Activated B cell treated with CpG ODN at 0.5 μM for 24 hours (primary cell): ENCODE results near the gene CALM3. TPM values are rescaled to one million over a fixed set of nuclear protein-coding genes. Genes with fewer than 3 reads are reported as not detected.
A peak's percentile ranks its signal among the peaks of the same experiment; 100 is the strongest.
"Not testable (repeated sequence)": the region's sequence is repeated elsewhere in the genome, so short reads cannot be mapped to it uniquely, and the experiment has no call there.

Experiments used
- ATAC-seq: fragments of 200-7000 bp; cut with Tn5 transposase; one replicate; pipeline ENCODE4 v1.10.0; 2021; ENCODE audit warnings: low read depth, mild to moderate bottlenecking, moderate library complexity
- CTCF ChIA-PET: fragments of 350-600 bp; sonication (Branson Sonifier 250); formaldehyde crosslinking; loops from one replicate; lab custom pipeline; 2021; ENCODE audit warnings: antibody characterized with exemption; lab: Charles Lee
- POLR2A ChIA-PET: fragments of 350-600 bp; sonication (Branson Sonifier 250); formaldehyde crosslinking; loops from one replicate; lab custom pipeline; 2021; ENCODE audit warnings: antibody characterized with exemption; lab: Charles Lee
- DNase-seq: peaks from one replicate; pipeline ENCODE4 v3.0.0; 2022
- H3K27ac Mint-ChIP-seq: one replicate; pipeline ENCODE4 v1.8.0; 2020; ENCODE audit warnings: mixed read lengths
- H3K27me3 Mint-ChIP-seq: one replicate; pipeline ENCODE4 v1.8.0; 2021; ENCODE audit warnings: mixed read lengths
- H3K36me3 Mint-ChIP-seq: one replicate; pipeline ENCODE4 v1.8.0; 2021; ENCODE audit warnings: low read depth, mixed read lengths
- H3K4me1 Mint-ChIP-seq: one replicate; pipeline ENCODE4 v1.8.0; 2021; ENCODE audit warnings: mixed read lengths
- H3K4me3 Mint-ChIP-seq: one replicate; pipeline ENCODE4 v1.8.0; 2020; ENCODE audit warnings: mild to moderate bottlenecking, mixed read lengths
- H3K9me3 Mint-ChIP-seq: one replicate; pipeline ENCODE4 v1.8.0; 2020; ENCODE audit warnings: mixed read lengths
- intact Hi-C: fragments of 100-400 bp; cut with micrococcal nuclease; formaldehyde crosslinking; loops from one replicate; pipeline ENCODE4 v1.15.1; 2024
- total RNA-seq: library from RNA; stranded (reverse); gene quantifications from 2 replicates; pipeline ENCODE4 v1.2.3, GENCODE V29; 2022
- TF ChIP-seq, protein P1 (sequence below): fragments of 200-600 bp; IDR thresholded peaks from one replicate; pipeline ENCODE4 v1.8.0; 2022; ENCODE audit warnings: antibody characterized with exemption, mild to moderate bottlenecking

The CALM3 gene
- total RNA-seq: 174 and 200 TPM in 2 replicates

DNA sequence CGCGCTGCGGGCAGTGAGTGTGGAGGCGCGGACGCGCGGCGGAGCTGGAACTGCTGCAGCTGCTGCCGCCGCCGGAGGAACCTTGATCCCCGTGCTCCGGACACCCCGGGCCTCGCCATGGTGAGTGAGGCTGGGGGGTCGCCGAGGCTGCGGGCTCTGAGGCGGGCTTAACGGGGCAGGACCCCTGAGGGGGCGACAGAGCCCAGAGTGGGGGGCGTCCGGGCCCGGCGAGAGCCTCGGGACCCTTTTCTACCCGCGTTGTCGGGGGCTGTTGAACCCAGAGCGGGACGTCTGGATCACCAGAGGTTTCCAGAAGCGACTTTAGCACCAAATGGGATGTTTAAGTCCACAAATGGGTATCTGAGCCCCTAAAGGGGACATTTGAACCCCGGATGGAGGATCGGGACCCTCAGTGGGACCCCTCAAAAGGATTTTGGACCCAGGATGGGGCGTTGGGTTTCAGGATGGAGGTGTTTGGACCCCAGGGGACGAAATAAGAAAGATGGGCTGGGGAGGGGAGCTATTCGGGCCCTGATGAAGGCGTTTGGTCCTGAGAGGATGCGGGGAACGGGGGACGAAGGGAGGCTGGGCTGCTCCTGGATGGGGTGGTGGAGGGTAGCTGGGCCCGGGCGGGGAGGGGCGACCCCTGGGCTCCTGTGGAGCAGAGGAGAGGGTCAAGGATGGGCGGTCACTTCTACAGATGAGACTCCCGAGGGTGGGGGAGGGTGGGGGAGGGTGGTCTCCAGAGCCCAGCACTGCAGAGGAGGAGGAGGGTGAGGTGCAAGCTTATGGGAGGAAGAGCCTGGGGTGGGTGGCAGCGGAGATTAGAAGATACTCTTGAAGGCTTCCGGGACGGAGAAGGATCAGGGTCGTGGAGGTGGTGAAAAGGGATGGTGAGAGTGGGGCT, at the start of gene CALM3:
Gene CALM3, plus strand, starts transcription at position 13 of the 907 bp plus-strand sequence. Its CDS starts 105 bp downstream, at position 118.
- no peaks in the 10 kb centered on the region for H3K27me3 Mint-ChIP-seq
- ChIA-PET POLR2A (interaction anchor here (0.6 to 4.3 kb wide), 28 partner anchors 11 to 884 kb away, joined by 3 to 69 read pairs (median 5); partner anchors contain the start of genes DACT3, GNG8, PTGIR and SLC1A5), CTCF (interaction anchor here (1.2 to 5.3 kb wide), 5 partner anchors 10 to 127 kb away, joined by 3 to 33 read pairs (median 7); partner anchors contain the start of gene DACT3)
- H3K4me3 Mint-ChIP-seq: peak within 1 kb of the TSS; percentile 99
- H3K27ac Mint-ChIP-seq: peak within 1 kb of the TSS; percentile 100
- no peak for DNase-seq
- peaks cover 30% of the 10 kb centered on the region for H3K4me1 Mint-ChIP-seq
- intact Hi-C loops: loop anchor here (2.0 kb wide), 5 partner anchors 17 to 447 kb away; partner anchors contain the start of genes AP2S1, ARHGAP35, FKRP and STRN4
- ATAC-seq: no peak
- H3K9me3 Mint-ChIP-seq: peaks cover 7% of the 10 kb centered on the region
- TF ChIP-seq, protein P1, sequence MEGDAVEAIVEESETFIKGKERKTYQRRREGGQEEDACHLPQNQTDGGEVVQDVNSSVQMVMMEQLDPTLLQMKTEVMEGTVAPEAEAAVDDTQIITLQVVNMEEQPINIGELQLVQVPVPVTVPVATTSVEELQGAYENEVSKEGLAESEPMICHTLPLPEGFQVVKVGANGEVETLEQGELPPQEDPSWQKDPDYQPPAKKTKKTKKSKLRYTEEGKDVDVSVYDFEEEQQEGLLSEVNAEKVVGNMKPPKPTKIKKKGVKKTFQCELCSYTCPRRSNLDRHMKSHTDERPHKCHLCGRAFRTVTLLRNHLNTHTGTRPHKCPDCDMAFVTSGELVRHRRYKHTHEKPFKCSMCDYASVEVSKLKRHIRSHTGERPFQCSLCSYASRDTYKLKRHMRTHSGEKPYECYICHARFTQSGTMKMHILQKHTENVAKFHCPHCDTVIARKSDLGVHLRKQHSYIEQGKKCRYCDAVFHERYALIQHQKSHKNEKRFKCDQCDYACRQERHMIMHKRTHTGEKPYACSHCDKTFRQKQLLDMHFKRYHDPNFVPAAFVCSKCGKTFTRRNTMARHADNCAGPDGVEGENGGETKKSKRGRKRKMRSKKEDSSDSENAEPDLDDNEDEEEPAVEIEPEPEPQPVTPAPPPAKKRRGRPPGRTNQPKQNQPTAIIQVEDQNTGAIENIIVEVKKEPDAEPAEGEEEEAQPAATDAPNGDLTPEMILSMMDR: no peak
- H3K36me3 Mint-ChIP-seq: peaks cover 21% of the 10 kb centered on the region

DNA sequence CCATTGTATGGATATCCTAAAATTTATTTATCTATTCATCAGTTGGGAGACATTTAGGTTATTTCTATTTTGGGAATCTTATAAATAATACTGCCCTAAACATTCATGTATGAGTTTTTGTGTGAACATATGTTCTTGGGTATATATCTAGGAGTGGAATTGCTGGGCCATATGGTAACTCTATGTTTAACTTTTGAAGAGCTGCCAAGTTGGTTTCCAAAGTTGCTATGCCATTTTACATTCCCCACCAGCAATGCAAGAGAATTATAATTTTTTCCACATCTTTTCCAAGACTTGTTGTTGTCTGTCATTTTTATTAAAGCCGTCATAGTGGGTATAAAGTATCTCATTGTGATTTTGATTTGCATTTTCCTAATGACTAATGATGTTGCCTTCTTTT, 48.2 kb upstream of the CALM3 start:
- Mint-ChIP-seq H3K9me3 (peaks cover 14% of the 10 kb centered on the region), H3K4me3 (no peak overlapping the region), H3K36me3 (no peaks in the 10 kb centered on the region), H3K27ac (no peak overlapping the region), H3K27me3 (peaks cover 14% of the 10 kb centered on the region), H3K4me1 (no peaks in the 10 kb centered on the region)
- DNase-seq (no peak), ATAC-seq (no peak)
- ChIA-PET CTCF (interaction anchor here (1.4 kb wide), 1 partner anchor 16 kb away, joined by 4 read pairs; no protein-coding TSS in a partner anchor), POLR2A (no interaction called here)
- TF ChIP-seq, protein P1: no peak
- intact Hi-C loops: no loop called here

GRCh38 chr19:46554161-46554560, 47.0 kb upstream of the CALM3 start:
- no peaks in the 10 kb centered on the region for H3K36me3 Mint-ChIP-seq
- H3K27ac Mint-ChIP-seq: no peak overlapping the region
- H3K27me3 Mint-ChIP-seq: peaks cover 14% of the 10 kb centered on the region
- peaks cover 14% of the 10 kb centered on the region for H3K9me3 Mint-ChIP-seq
- ATAC-seq (no peak), DNase-seq (no peak)
- intact Hi-C loops: no loop called here
- H3K4me3 Mint-ChIP-seq: no peak overlapping the region
- no peaks in the 10 kb centered on the region for H3K4me1 Mint-ChIP-seq
- ChIA-PET POLR2A (interaction anchor here (0.6 kb wide), 1 partner anchor 1818 kb away, joined by 3 read pairs; no protein-coding TSS in a partner anchor), CTCF (interaction anchor here (1.4 kb wide), 1 partner anchor 17 kb away, joined by 4 read pairs; no protein-coding TSS in a partner anchor)
- TF ChIP-seq, protein P1: no peak

- Mint-ChIP-seq H3K9me3 (peaks cover 6% of the 10 kb centered on the region), H3K27ac (no peak overlapping the region), H3K36me3 (no peaks in the 10 kb centered on the region), H3K4me3 (no peak overlapping the region), H3K4me1 (no peaks in the 10 kb centered on the region), H3K27me3 (peaks cover 12% of the 10 kb centered on the region)
- ChIA-PET POLR2A (interaction anchor here (0.6 kb wide), 1 partner anchor 747 kb away, joined by 3 read pairs; no protein-coding TSS in a partner anchor), CTCF (interaction anchor here (0.6 kb wide), 1 partner anchor 119 kb away, joined by 3 read pairs; no protein-coding TSS in a partner anchor)
- ATAC-seq: no peak
- TF ChIP-seq, protein P1: no peak
- DNase-seq: no peak
- intact Hi-C loops: no loop called here
These were observed 45.4 kb upstream of the CALM3 start for GRCh38 chr19:46555628-46556280.

- intact Hi-C loops, H3K4me1 Mint-ChIP-seq, DNase-seq, H3K9me3 Mint-ChIP-seq, H3K27ac Mint-ChIP-seq, H3K36me3 Mint-ChIP-seq, H3K4me3 Mint-ChIP-seq, CTCF ChIA-PET, ATAC-seq: not testable (repeated sequence)
- POLR2A ChIA-PET: interaction anchor here (0.6 kb wide), 1 partner anchor 746 kb away, joined by 3 read pairs; no protein-coding TSS in a partner anchor
- peaks cover 12% of the 10 kb centered on the region for H3K27me3 Mint-ChIP-seq
These were observed 44.7 kb upstream of the CALM3 start for GRCh38 chr19:46556471-46556870.
